CD14-positive monocyte (primary cell): ENCODE results near the gene SIRT7. TPM values are rescaled to one million over a fixed set of nuclear protein-coding genes. Genes with fewer than 3 reads are reported as not detected.

ENCODE experiments used
- DNase-seq, 3 donors: peaks; one replicate each; pipeline ENCODE4 v3.0.0-alpha.2; 2011 to 2022
- H2AFZ ChIP-seq: 2 replicates; pipeline ENCODE4 v1.6.0; 2012; ENCODE audit warnings: mild to moderate bottlenecking, low read depth, low read length, inconsistent platforms; ENCODE audit not compliant: insufficient read depth, poor library complexity, severe bottlenecking
- H3K27ac ChIP-seq, 2 donors: 1 replicate in 1 of 2; 2 replicates in 1 of 2; pipeline ENCODE4 v1.5.1; 2012 to 2013; ENCODE audit warnings: low read length in 2 of 2, control low read depth in 1 of 2, inconsistent platforms in 1 of 2, low read depth in 1 of 2, mild to moderate bottlenecking in 1 of 2
- H3K27me3 ChIP-seq, 2 donors: one replicate each; pipeline versions ENCODE4 v1.6.0 to v1.6.1; 2011 to 2013; ENCODE audit warnings: low read length in 2 of 2; ENCODE audit not compliant: control insufficient read depth in 2 of 2, insufficient read depth in 2 of 2
- H3K36me3 ChIP-seq, 2 donors: replicated peaks in 1 of 2; 1 replicate in 1 of 2; 2 replicates in 1 of 2; pipeline versions ENCODE4 v1.5.1 to v1.6.1; 2012 to 2013; ENCODE audit warnings: low read length in 2 of 2, control low read depth in 1 of 2, inconsistent platforms in 1 of 2, mild to moderate bottlenecking in 1 of 2; ENCODE audit not compliant: insufficient read depth in 2 of 2, control insufficient read depth in 1 of 2
- H3K4me1 ChIP-seq, 2 donors: 1 replicate in 1 of 2; 2 replicates in 1 of 2; pipeline versions ENCODE4 v1.5.1 to v1.6.1; 2012 to 2013; ENCODE audit warnings: low read length in 2 of 2, control low read depth in 1 of 2, inconsistent platforms in 1 of 2, mild to moderate bottlenecking in 1 of 2, moderate library complexity in 1 of 2; ENCODE audit not compliant: insufficient read depth in 2 of 2, control insufficient read depth in 1 of 2
- H3K4me2 ChIP-seq: replicated peaks from 2 replicates; pipeline ENCODE3; 2012; ENCODE audit warnings: low read length, moderate library complexity, mild to moderate bottlenecking; ENCODE audit not compliant: poor library complexity, severe bottlenecking; ENCODE audit errors: extremely low read depth
- H3K4me3 ChIP-seq, 3 experiments: fragments of 200-600 bp in 1 of 3; sonication (generic) in 1 of 3; replicated peaks in 1 of 3; 1 replicate in 2 of 3; 2 replicates in 1 of 3; pipeline ENCODE4 v1.5.1; 2011 to 2013; ENCODE audit warnings: low read length in 3 of 3, mild to moderate bottlenecking in 3 of 3, control low read depth in 2 of 3, low read depth in 2 of 3, inconsistent platforms in 1 of 3, moderate library complexity in 1 of 3
- H3K79me2 ChIP-seq: 2 replicates; pipeline ENCODE4 v1.6.0; 2012; ENCODE audit warnings: mild to moderate bottlenecking, control low read depth, inconsistent platforms, low read length, moderate library complexity; ENCODE audit not compliant: insufficient read depth
- H3K9ac ChIP-seq: 2 replicates; pipeline ENCODE4 v1.6.0; 2017; ENCODE audit warnings: low read length, mild to moderate bottlenecking; ENCODE audit not compliant: insufficient read depth, poor library complexity, severe bottlenecking
- H3K9me3 ChIP-seq, 2 donors: replicated peaks in 1 of 2; 1 replicate in 1 of 2; 2 replicates in 1 of 2; pipeline versions ENCODE4 v1.5.1 to v1.6.1; 2012 to 2013; ENCODE audit warnings: low read length in 2 of 2, control low read depth in 1 of 2; ENCODE audit not compliant: control insufficient read depth in 1 of 2, insufficient read depth in 1 of 2
- H4K20me1 ChIP-seq: 2 replicates; pipeline ENCODE4 v1.6.0; 2012; ENCODE audit warnings: mild to moderate bottlenecking, low read length, control low read depth, moderate library complexity; ENCODE audit not compliant: insufficient read depth
- H3K27ac Mint-ChIP-seq, 7 donors: one replicate each; pipeline ENCODE4 v1.8.0; 2020; ENCODE audit warnings: mild to moderate bottlenecking in 7 of 7, mixed read lengths in 7 of 7, moderate library complexity in 6 of 7, inconsistent platforms in 2 of 7
- H3K27me3 Mint-ChIP-seq, 3 donors: one replicate each; pipeline ENCODE4 v1.8.0; 2021 to 2022; ENCODE audit warnings: low read depth in 3 of 3, mild to moderate bottlenecking in 3 of 3, mixed read lengths in 3 of 3, moderate library complexity in 3 of 3, inconsistent platforms in 1 of 3
- H3K36me3 Mint-ChIP-seq, 2 donors: one replicate each; pipeline ENCODE4 v1.8.0; 2020; ENCODE audit warnings: mixed read lengths in 2 of 2, inconsistent platforms in 1 of 2, mild to moderate bottlenecking in 1 of 2
- H3K4me1 Mint-ChIP-seq: one replicate; pipeline ENCODE4 v1.8.0; 2020; ENCODE audit warnings: mild to moderate bottlenecking, mixed read lengths
- H3K4me3 Mint-ChIP-seq, 2 donors: one replicate each; pipeline ENCODE4 v1.8.0; 2020; ENCODE audit warnings: mild to moderate bottlenecking in 2 of 2, mixed read lengths in 2 of 2, moderate library complexity in 1 of 2
- H3K9me3 Mint-ChIP-seq, 7 donors: one replicate each; pipeline ENCODE4 v1.8.0; 2020 to 2022; ENCODE audit warnings: mixed read lengths in 7 of 7, mild to moderate bottlenecking in 6 of 7, moderate library complexity in 6 of 7, inconsistent platforms in 2 of 7
- WGBS: methylation state at CpG from one replicate; pipeline ENCODE4 v1.1.5; 2013; ENCODE audit warnings: missing lambda C conversion rate; ENCODE audit not compliant: insufficient coverage; 5-methylcytosine and 5-hydroxymethylcytosine counted together
- intact Hi-C, 2 donors: fragments of 100-400 bp; cut with micrococcal nuclease; formaldehyde crosslinking; loops; one replicate each; pipeline versions ENCODE4 v1.15.0 to v1.15.1; 2023
- polyA plus RNA-seq, 3 donors: library from polyadenylated mRNA; depleted of rRNA in 1 of 3; unstranded in 2 of 3; stranded (reverse) in 1 of 3; fragments of 300-500 nt in 2 of 3; fragments of >200 nt in 1 of 3; fragmentation: Illumina TruSeq in 2 of 3; gene quantifications; 1 replicate in 2 of 3; 2 replicates in 1 of 3; pipeline ENCODE4 v1.2.3, GENCODE V29; 2012 to 2021
- TF ChIP-seq, protein P1 (sequence below): fragments of 200-600 bp; IDR thresholded peaks from one replicate; pipeline ENCODE4 v1.8.0; 2022; ENCODE audit warnings: antibody characterized with exemption, mild to moderate bottlenecking

The SIRT7 gene
- polyA plus RNA-seq, 3 donors, result 22.5 to 73.5 (median 23.7) TPM

DNA sequence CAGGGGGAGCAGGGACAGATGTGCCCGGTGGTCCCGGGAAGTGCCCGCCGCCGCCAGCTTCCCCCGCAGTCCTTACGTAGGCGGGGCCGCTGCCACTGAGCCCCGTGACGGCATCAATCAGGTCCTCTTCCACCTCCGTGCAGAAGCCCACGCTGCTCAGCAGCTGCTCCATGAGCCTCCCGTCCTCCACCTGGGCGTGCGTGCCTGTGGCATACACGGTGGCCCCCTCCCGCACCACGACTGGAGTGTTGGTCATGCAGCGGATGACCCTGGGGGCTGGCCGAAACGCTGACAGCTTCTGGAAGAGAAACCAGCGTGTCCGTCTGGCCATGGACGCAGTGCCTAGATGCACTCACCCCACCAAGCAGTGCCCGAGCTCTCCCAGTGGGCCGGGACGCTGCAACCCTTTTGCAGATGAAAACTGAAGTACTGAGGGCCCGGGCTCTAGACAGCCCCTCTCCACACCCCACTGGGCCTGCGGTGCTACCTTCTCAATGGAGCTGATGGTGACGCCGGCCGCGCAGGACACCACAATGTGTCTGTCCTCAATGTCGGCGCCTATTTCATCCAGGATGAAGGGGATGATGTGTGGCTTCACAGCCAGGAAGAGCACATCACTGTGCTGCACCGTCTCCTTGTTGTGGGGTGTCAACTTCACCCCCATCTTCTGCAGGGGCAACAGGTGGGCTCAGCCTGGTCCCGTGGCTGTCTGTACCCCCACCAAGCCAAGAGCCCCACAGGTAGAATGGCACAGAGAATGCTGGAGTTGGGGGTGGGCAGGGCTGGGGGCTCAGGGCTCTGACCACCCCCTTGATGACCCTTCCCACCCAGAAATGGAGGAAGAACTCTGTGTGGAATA is 17.1 kb upstream of the SIRT7 start:
- peaks cover 0 to 4% (median 0%) of the 10 kb centered on the region in 7 donors for H3K9me3 Mint-ChIP-seq
- Histone ChIP-seq H3K4me2 (no peak overlapping the region), H3K36me3 (no peaks in the 10 kb centered on the region), H3K9me3 (no peaks in the 10 kb centered on the region), H3K9ac (no peak overlapping the region), H2AFZ (no peak overlapping the region), H4K20me1 (no peaks in the 10 kb centered on the region), H3K4me1 (peaks cover 10 to 16% of the 10 kb centered on the region in 2 donors), H3K27ac (no peak overlapping the region), H3K27me3 (peaks cover 0 to 38% of the 10 kb centered on the region in 2 donors), H3K79me2 (no peaks in the 10 kb centered on the region), H3K4me3 (no peak overlapping the region)
- 95% methylated on average over 31 of the region's 38 CpGs for WGBS
- no peak for DNase-seq
- no peaks in the 10 kb centered on the region for H3K36me3 Mint-ChIP-seq
- H3K27ac Mint-ChIP-seq, result no peak overlapping the region
- no peak overlapping the region for H3K4me3 Mint-ChIP-seq
- intact Hi-C loops, result no loop called here
- TF ChIP-seq, protein P1, sequence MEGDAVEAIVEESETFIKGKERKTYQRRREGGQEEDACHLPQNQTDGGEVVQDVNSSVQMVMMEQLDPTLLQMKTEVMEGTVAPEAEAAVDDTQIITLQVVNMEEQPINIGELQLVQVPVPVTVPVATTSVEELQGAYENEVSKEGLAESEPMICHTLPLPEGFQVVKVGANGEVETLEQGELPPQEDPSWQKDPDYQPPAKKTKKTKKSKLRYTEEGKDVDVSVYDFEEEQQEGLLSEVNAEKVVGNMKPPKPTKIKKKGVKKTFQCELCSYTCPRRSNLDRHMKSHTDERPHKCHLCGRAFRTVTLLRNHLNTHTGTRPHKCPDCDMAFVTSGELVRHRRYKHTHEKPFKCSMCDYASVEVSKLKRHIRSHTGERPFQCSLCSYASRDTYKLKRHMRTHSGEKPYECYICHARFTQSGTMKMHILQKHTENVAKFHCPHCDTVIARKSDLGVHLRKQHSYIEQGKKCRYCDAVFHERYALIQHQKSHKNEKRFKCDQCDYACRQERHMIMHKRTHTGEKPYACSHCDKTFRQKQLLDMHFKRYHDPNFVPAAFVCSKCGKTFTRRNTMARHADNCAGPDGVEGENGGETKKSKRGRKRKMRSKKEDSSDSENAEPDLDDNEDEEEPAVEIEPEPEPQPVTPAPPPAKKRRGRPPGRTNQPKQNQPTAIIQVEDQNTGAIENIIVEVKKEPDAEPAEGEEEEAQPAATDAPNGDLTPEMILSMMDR, result no peak
- peaks cover 38 to 67% (median 44%) of the 10 kb centered on the region in 3 donors for H3K27me3 Mint-ChIP-seq
- peaks cover 20% of the 10 kb centered on the region for H3K4me1 Mint-ChIP-seq

DNA sequence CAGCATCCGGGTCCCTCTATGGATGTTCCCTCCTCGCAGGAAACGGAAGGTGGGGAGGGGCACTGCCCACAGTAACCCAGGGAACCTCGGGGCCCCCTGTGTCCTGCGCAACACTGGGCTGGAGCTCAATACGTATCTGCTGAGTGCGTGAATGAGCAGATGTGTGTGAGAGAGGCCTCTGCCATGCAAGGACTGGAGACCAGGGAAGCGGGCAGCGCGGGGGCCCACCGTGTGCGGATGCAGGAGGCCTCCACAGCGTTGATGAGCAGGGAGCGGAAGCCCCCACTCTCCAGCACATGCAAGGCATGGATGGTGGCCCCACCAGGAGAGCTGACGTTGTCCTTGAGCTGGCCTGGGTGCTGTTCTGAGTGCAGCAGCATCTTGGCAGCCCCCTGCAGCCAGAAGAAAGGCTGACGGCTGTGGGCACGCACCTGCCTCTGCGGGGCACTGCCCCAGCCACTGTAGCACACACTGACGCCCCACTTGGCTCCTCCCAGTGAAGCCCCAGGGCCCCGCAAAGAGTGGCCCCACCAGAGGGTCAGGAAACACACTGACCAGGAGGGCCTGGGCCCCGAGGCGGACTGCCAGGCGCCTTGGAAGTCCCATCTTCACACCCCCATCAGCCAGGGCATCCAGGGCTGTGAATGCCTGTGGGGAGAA is 16.3 kb upstream of the SIRT7 start:
- peaks cover 10 to 16% of the 10 kb centered on the region in 2 donors for H3K4me1 ChIP-seq
- Mint-ChIP-seq H3K27me3 (peaks cover 45 to 68% (median 47%) of the 10 kb centered on the region in 3 donors), H3K9me3 (peaks cover 0 to 5% (median 0%) of the 10 kb centered on the region in 7 donors), H3K36me3 (no peaks in the 10 kb centered on the region), H3K27ac (no peak overlapping the region), H3K4me1 (peaks cover 20% of the 10 kb centered on the region), H3K4me3 (peak overlapping the region in 1 of 2 donors; percentile 34)
- H3K9me3 ChIP-seq, result no peaks in the 10 kb centered on the region
- 87% methylated on average over 18 of the region's 23 CpGs for WGBS
- no peak overlapping the region for H3K4me3 ChIP-seq
- H3K27me3 ChIP-seq, result peaks cover 0 to 46% of the 10 kb centered on the region in 2 donors
- intact Hi-C loops, result no loop called here
- H3K79me2 ChIP-seq, result no peaks in the 10 kb centered on the region
- H2AFZ ChIP-seq, result no peak overlapping the region
- H3K9ac ChIP-seq, result no peak overlapping the region
- TF ChIP-seq, protein P1, result no peak
- H3K4me2 ChIP-seq, result no peak overlapping the region
- no peaks in the 10 kb centered on the region for H4K20me1 ChIP-seq
- DNase-seq, result no peak
- no peak overlapping the region for H3K27ac ChIP-seq
- H3K36me3 ChIP-seq, result no peaks in the 10 kb centered on the region
